ENCODE measurements around the gene TMEM25.

DNA sequence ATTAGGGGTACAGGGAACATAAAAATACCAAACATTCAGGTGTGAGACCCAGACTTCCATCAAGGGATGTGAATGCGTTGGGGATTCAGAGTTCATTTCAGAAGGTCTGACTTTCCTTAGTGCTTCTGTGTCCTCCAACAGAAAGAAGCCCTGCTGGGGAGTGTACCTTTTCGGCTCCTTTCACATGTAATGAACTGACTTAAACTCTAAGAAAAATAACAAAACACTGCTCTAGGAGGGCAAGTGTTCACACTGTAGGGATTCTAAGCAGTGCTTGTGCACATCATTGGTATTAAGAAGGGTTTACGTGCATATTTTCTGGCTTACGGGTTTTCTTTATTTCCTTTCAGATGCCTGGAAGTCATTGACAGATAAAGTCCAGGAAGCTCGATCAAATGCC is 19.4 kb upstream of the TMEM25 start:
- TF ChIP-seq SUZ12 (IDR thresholded peaks at IDR 0.05) (no peak), FOXM1 (IDR thresholded peaks at IDR 0.05; ENCODE audit: borderline replicate concordance) (no peak), NFRKB (IDR thresholded peaks at IDR 0.05) (no peak), BHLHE40 (IDR thresholded peaks at IDR 0.05; ENCODE audit: borderline replicate concordance) (no peak), LEF1 (IDR thresholded peaks at IDR 0.05; ENCODE audit: borderline replicate concordance) (no peak)
- TF ChIP-seq, protein P1, sequence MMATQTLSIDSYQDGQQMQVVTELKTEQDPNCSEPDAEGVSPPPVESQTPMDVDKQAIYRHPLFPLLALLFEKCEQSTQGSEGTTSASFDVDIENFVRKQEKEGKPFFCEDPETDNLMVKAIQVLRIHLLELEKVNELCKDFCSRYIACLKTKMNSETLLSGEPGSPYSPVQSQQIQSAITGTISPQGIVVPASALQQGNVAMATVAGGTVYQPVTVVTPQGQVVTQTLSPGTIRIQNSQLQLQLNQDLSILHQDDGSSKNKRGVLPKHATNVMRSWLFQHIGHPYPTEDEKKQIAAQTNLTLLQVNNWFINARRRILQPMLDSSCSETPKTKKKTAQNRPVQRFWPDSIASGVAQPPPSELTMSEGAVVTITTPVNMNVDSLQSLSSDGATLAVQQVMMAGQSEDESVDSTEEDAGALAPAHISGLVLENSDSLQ (IDR thresholded peaks at IDR 0.05): no peak

Measured in HEK293T (cell line).